A673 (cell line): ENCODE measurements around the gene FOXN1.

ENCODE experiments used
- CTCF ChIP-seq: fragments of 300-800, 200-600 bp; sonication (generic); conservative IDR thresholded peaks from 2 replicates; pipeline ENCODE4 v1.5.1; 2017; ENCODE audit warnings: low read depth, mild to moderate bottlenecking, antibody characterized with exemption, low read length, moderate library complexity, mixed read lengths
- EZH2 ChIP-seq: fragments of 200-600 bp; sonication (generic); IDR thresholded peaks from 2 replicates; pipeline ENCODE4 v1.6.1; 2017; ENCODE audit warnings: borderline replicate concordance, low read depth, mild to moderate bottlenecking, mixed read lengths, antibody characterized with exemption, low read length; ENCODE audit not compliant: poor library complexity, severe bottlenecking

- TF ChIP-seq EZH2 (no peak), CTCF (no peak)
Measured at GRCh38 chr17:28577466-28577824, 71.3 kb downstream of the FOXN1 start.
